NB4 (cell line): ENCODE results near the gene TMEM164.

Experiments used
- TF ChIP-seq, protein P1 (sequence below): IDR thresholded peaks from one replicate; pipeline ENCODE4 v1.5.1; 2012; ENCODE audit warnings: low read depth, low read length
- TF ChIP-seq, protein P2 (sequence below): IDR thresholded peaks from 2 replicates; pipeline ENCODE4 v1.6.1; 2011; ENCODE audit warnings: low read depth, low read length

DNA sequence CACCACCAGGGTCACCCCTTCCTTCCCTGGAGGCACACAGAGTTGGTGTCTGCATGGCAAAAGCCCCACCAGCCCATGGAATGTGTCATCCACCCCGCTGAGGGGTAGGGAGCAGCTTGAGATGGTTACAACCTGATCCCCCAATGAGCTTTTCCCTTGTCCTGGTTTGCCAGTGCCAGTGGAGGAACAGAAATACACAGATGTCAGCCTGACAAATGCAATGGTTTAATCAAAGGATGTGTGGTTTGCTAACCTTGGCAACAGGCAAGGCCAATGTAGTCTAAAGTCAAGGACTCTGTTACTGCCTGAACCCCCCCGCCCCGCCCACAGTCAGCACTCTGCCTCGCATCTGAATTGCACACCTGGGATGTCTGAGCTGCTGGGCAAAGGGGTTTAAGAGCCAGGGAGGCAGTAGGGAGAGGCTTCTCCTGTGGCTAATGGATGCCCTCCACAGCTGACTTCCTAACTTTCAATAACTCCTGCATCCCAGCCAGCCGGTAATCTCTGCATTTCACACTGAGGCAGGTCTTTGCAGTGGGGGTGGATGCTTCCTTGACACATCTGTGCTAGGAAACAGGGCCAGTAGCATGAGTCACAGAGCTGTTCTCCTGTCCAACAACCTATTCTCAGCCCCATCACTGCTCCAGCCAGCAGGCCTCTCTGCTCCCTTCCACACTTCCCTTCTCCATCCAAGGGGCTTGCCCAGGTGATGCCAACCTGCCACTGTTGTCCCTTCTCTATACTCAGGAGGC lies 177.4 kb downstream of the TMEM164 start:
- TF ChIP-seq, protein P1, sequence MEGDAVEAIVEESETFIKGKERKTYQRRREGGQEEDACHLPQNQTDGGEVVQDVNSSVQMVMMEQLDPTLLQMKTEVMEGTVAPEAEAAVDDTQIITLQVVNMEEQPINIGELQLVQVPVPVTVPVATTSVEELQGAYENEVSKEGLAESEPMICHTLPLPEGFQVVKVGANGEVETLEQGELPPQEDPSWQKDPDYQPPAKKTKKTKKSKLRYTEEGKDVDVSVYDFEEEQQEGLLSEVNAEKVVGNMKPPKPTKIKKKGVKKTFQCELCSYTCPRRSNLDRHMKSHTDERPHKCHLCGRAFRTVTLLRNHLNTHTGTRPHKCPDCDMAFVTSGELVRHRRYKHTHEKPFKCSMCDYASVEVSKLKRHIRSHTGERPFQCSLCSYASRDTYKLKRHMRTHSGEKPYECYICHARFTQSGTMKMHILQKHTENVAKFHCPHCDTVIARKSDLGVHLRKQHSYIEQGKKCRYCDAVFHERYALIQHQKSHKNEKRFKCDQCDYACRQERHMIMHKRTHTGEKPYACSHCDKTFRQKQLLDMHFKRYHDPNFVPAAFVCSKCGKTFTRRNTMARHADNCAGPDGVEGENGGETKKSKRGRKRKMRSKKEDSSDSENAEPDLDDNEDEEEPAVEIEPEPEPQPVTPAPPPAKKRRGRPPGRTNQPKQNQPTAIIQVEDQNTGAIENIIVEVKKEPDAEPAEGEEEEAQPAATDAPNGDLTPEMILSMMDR: no peak
- TF ChIP-seq, protein P2, sequence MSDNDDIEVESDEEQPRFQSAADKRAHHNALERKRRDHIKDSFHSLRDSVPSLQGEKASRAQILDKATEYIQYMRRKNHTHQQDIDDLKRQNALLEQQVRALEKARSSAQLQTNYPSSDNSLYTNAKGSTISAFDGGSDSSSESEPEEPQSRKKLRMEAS: no peak
